Endodermal cell (in vitro differentiated cells): ENCODE data around the gene RNU5B-1. TPM values are rescaled to one million over a fixed set of nuclear protein-coding genes. Genes with fewer than 3 reads are reported as not detected.

Experiments
- DNase-seq: peaks from one replicate; pipeline ENCODE4 v3.0.0-alpha.2; 2017
- H3K27ac ChIP-seq: 2 replicates; pipeline ENCODE4 v1.5.1; 2013; ENCODE audit warnings: mild to moderate bottlenecking, low read depth, low read length, moderate library complexity
- H3K27me3 ChIP-seq: 2 replicates; pipeline ENCODE4 v1.6.1; 2013; ENCODE audit warnings: mild to moderate bottlenecking, low read length, moderate library complexity; ENCODE audit not compliant: insufficient read depth, control insufficient read depth, poor library complexity, severe bottlenecking
- H3K36me3 ChIP-seq: 2 replicates; pipeline ENCODE4 v1.7.0; 2013; ENCODE audit warnings: mild to moderate bottlenecking, low read length, moderate library complexity; ENCODE audit not compliant: control insufficient read depth, insufficient read depth
- H3K4me1 ChIP-seq: one replicate; pipeline ENCODE4 v1.7.0; 2013; ENCODE audit warnings: low read length; ENCODE audit not compliant: control insufficient read depth, insufficient read depth
- H3K4me3 ChIP-seq: 2 replicates; pipeline ENCODE4 v1.5.1; 2013; ENCODE audit warnings: mild to moderate bottlenecking, low read length, moderate library complexity
- H3K9ac ChIP-seq: 2 replicates; pipeline ENCODE4 v1.6.1; 2013; ENCODE audit warnings: mild to moderate bottlenecking, low read length, moderate library complexity; ENCODE audit not compliant: poor library complexity, severe bottlenecking; ENCODE audit errors: extremely low read depth
- H3K9me3 ChIP-seq: 2 replicates; pipeline ENCODE4 v1.6.1; 2013; ENCODE audit warnings: mild to moderate bottlenecking, low read length, moderate library complexity; ENCODE audit not compliant: control insufficient read depth
- H3K27ac Mint-ChIP-seq: 2 replicates; pipeline ENCODE4 v1.8.0; 2020; ENCODE audit warnings: mixed read lengths
- H3K27me3 Mint-ChIP-seq: 2 replicates; pipeline ENCODE4 v1.8.0; 2021; ENCODE audit warnings: mild to moderate bottlenecking, mixed read lengths; ENCODE audit not compliant: insufficient read depth
- H3K36me3 Mint-ChIP-seq: 2 replicates; pipeline ENCODE4 v1.8.0; 2020; ENCODE audit warnings: low read depth, mixed read lengths
- H3K4me1 Mint-ChIP-seq: 2 replicates; pipeline ENCODE4 v1.8.0; 2020; ENCODE audit warnings: mixed read lengths
- H3K4me3 Mint-ChIP-seq: 2 replicates; pipeline ENCODE4 v1.8.0; 2020; ENCODE audit warnings: mild to moderate bottlenecking, moderate library complexity, mixed read lengths
- H3K9me3 Mint-ChIP-seq: 2 replicates; pipeline ENCODE4 v1.8.0; 2020; ENCODE audit warnings: mild to moderate bottlenecking, mixed read lengths
- CTCF ChIP-seq: fragments of 200-600 bp; sonication (generic); conservative IDR thresholded peaks from 2 replicates; pipeline ENCODE4 v1.5.0; 2021; ENCODE audit warnings: antibody characterized with exemption, mild to moderate bottlenecking
- WGBS, 2 experiments: methylation state at CpG; one replicate each; pipeline versions ENCODE4 v1.1.5 to v1.1.7; 2013; ENCODE audit warnings: missing lambda C conversion rate in 2 of 2, mixed read lengths in 1 of 2; ENCODE audit not compliant: insufficient coverage in 1 of 2, insufficient read length in 1 of 2; 5-methylcytosine and 5-hydroxymethylcytosine counted together
- total RNA-seq, 2 donors: library from RNA; stranded (reverse); fragmentation: NEBNext Ultra II Directional in 1 of 2; extraction: Animal tissue kit (Norgen Biotek cat#: 25700) in 1 of 2; gene quantifications; 2 replicates in 1 of 2; 3 replicates in 1 of 2; pipeline ENCODE4 v1.2.1, GENCODE V29; 2021

Gene RNU5B-1
- total RNA-seq, 2 donors from 2014 or later, result 18.6 TPM; not detected in 1

DNA sequence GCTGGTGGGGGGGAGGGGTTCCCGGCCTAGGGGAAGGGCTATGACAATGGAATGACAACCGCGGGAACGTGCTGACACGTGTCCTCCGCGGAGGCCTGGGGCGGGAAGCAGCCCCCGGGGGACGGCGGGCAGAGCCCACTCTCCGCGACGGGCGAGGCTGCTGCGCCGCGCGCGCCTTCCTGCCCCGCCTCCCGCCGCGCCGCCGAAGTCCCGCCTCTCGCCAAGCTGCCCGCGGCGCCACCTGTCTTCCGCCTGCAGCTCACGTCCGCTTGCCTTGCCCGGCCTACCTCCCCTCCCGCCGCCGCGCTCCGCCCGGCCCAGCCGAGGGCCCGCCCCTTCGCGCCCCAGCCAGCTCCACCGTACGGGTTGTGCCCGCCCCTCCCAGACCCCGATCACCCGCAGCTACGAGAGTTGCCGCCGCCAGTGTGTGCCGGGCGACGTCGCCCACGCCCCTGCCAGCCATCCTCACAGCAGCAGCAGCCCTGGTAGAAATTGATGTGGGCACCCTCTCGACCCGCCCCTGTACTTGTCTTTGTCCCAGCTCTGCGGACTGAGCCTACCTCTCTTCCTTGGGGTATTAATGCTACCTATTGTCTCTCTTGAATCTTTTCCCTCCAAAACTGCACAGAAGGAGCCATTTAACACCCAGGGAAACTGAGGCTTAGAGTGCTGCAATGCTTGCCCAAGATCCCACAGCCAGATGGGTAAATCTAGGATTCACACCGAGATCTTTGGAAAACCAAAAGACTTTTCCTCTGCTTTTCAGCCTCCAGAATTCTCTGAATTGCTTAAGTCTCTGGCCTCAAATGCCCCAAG lies 17.6 kb upstream of the RNU5B-1 start, which contains the start of gene PARP16:
Gene PARP16, minus strand, starts transcription at position 180 of the 816 bp plus-strand sequence. CDS start 457 bp downstream, outside the sequence.
- H3K4me3 Mint-ChIP-seq, result peak within 1 kb of the TSS; percentile 68
- Histone ChIP-seq H3K4me1 (peaks cover 18% of the 10 kb centered on the region), H3K36me3 (no peaks in the 10 kb centered on the region), H3K9ac (peak within 1 kb of the TSS; percentile 58), H3K27me3 (no peaks in the 10 kb centered on the region), H3K9me3 (no peaks in the 10 kb centered on the region), H3K4me3 (peak within 1 kb of the TSS; percentile 89), H3K27ac (peak within 1 kb of the TSS; percentile 85)
- peak within 1 kb of the TSS; percentile 88 for H3K27ac Mint-ChIP-seq
- 1 to 2% methylated on average over 16 to 62 of the region's 62 CpGs for WGBS, 2 experiments
- H3K4me1 Mint-ChIP-seq, result peaks cover 26% of the 10 kb centered on the region
- peak; percentile 98 for DNase-seq
- H3K27me3 Mint-ChIP-seq, result peaks cover 6% of the 10 kb centered on the region
- H3K36me3 Mint-ChIP-seq, result no peaks in the 10 kb centered on the region
- H3K9me3 Mint-ChIP-seq, result no peaks in the 10 kb centered on the region
- TF ChIP-seq CTCF, result peak; percentile 65

GRCh38 chr15:65287520-65287855 lies 17.0 kb upstream of the RNU5B-1 start:
- no peak overlapping the region for H3K27ac ChIP-seq
- H3K36me3 ChIP-seq, result no peaks in the 10 kb centered on the region
- WGBS, 2 experiments, result 80 to 92% methylated on average over 2 to 3 of the region's 3 CpGs
- Mint-ChIP-seq H3K9me3 (no peaks in the 10 kb centered on the region), H3K36me3 (no peaks in the 10 kb centered on the region), H3K4me3 (peak overlapping the region; percentile 68), H3K27me3 (peaks cover 6% of the 10 kb centered on the region), H3K4me1 (peaks cover 26% of the 10 kb centered on the region), H3K27ac (peak overlapping the region; percentile 88)
- no peaks in the 10 kb centered on the region for H3K9me3 ChIP-seq
- DNase-seq, result no peak
- H3K9ac ChIP-seq, result no peak overlapping the region
- peak overlapping the region; percentile 74 for H3K4me3 ChIP-seq
- no peak for TF ChIP-seq CTCF
- H3K27me3 ChIP-seq, result no peaks in the 10 kb centered on the region
- H3K4me1 ChIP-seq, result peaks cover 18% of the 10 kb centered on the region

- no peak overlapping the region for H3K4me3 Mint-ChIP-seq
- TF ChIP-seq CTCF, result no peak
- peaks cover 6% of the 10 kb centered on the region for H3K27me3 Mint-ChIP-seq
- H3K27me3 ChIP-seq, result no peaks in the 10 kb centered on the region
- H3K27ac Mint-ChIP-seq, result no peak overlapping the region
- no peak overlapping the region for H3K27ac ChIP-seq
- no peak overlapping the region for H3K4me3 ChIP-seq
- no peaks in the 10 kb centered on the region for H3K36me3 Mint-ChIP-seq
- H3K9me3 Mint-ChIP-seq, result no peaks in the 10 kb centered on the region
- H3K4me1 ChIP-seq, result peaks cover 18% of the 10 kb centered on the region
- 88 to 93% methylated on average over 3 to 7 of the region's 7 CpGs for WGBS, 2 experiments
- H3K9ac ChIP-seq, result no peak overlapping the region
- H3K36me3 ChIP-seq, result no peaks in the 10 kb centered on the region
- no peak for DNase-seq
- peaks cover 27% of the 10 kb centered on the region for H3K4me1 Mint-ChIP-seq
- H3K9me3 ChIP-seq, result no peaks in the 10 kb centered on the region
Measured at GRCh38 chr15:65289261-65289854, 15.1 kb upstream of the RNU5B-1 start.
